Uterus (tissue), 2 donors: Measurements from ENCODE around the gene CPLANE2.

Experiments used
- POLR2A ChIP-seq, 2 donors: fragments of 450-650 bp; IDR thresholded peaks; one replicate each; pipeline ENCODE4 v1.6.1; 2016; ENCODE audit warnings: antibody characterized with exemption in 2 of 2, mild to moderate bottlenecking in 1 of 2, moderate library complexity in 1 of 2
- TF ChIP-seq, protein P1 (sequence below), 4 experiments: fragments of 200-600 bp in 2 of 4; fragments of 450-650 bp in 2 of 4; sonication (generic) in 2 of 4; IDR thresholded peaks; one replicate each; pipeline ENCODE4 v1.5.1; 2016 to 2019; ENCODE audit warnings: antibody characterized with exemption in 4 of 4, mild to moderate bottlenecking in 2 of 4, moderate library complexity in 1 of 4

DNA sequence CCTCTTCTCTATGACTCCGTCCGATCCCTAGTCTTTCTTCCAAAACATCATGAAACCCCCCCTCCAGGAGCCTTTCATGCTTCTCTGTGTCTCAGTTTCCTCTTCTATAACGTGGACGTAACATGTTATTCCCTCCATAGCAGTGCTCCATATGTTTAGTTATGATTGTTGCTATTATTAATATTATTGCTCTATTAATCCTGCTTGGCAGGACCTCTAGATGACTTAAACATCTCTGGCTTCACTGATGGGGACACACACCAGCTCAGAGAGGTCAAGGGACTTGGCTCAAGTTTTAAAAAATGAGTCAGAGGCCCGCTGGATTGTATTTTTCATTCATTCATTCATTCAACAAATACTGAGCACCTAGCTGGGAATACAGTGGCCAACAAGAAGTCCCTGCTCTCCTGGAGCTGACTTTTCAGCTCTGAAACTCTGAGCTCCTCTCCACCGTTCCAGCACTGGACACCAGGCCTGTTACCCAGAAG lies 404 bp upstream of the CPLANE2 start:
- TF ChIP-seq, protein P1, sequence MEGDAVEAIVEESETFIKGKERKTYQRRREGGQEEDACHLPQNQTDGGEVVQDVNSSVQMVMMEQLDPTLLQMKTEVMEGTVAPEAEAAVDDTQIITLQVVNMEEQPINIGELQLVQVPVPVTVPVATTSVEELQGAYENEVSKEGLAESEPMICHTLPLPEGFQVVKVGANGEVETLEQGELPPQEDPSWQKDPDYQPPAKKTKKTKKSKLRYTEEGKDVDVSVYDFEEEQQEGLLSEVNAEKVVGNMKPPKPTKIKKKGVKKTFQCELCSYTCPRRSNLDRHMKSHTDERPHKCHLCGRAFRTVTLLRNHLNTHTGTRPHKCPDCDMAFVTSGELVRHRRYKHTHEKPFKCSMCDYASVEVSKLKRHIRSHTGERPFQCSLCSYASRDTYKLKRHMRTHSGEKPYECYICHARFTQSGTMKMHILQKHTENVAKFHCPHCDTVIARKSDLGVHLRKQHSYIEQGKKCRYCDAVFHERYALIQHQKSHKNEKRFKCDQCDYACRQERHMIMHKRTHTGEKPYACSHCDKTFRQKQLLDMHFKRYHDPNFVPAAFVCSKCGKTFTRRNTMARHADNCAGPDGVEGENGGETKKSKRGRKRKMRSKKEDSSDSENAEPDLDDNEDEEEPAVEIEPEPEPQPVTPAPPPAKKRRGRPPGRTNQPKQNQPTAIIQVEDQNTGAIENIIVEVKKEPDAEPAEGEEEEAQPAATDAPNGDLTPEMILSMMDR (IDR thresholded peaks at IDR 0.05) = no peak
- no peak for TF ChIP-seq POLR2A (IDR thresholded peaks at IDR 0.05)
